PC-3 (cell line): ENCODE data around the gene PWWP2B.

Experiments
- EZH2phosphoT487 ChIP-seq: fragments of 300-600 bp; sonication (generic); IDR thresholded peaks from 2 replicates; pipeline ENCODE4 v1.6.1; 2018; ENCODE audit warnings: mild to moderate bottlenecking, antibody characterized with exemption, low read length, borderline replicate concordance
- TF ChIP-seq, protein P1 (sequence below): fragments of 300-600 bp; sonication (generic); conservative IDR thresholded peaks from 2 replicates; pipeline ENCODE4 v1.5.1; 2017; ENCODE audit warnings: antibody characterized with exemption, low read depth, mild to moderate bottlenecking, low read length

DNA sequence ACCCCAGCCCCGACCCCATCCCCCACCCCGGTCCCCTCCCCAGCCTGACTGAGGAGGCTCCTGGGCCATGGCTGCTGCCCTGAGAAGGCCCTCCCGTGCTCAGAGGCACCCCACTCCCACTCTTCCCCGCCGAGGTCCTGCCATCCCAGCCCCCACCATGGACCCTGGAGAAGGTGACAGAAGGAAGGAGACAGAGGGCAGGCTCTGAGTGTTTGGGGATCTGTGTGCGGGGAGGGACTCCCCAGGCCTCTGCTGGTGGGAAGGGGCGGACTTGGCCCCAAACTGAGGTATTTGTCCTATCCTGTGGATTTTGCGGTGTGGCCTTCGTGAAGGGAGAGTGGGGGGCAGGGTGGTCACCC is 53.4 kb downstream of the PWWP2B start:
- TF ChIP-seq, protein P1, sequence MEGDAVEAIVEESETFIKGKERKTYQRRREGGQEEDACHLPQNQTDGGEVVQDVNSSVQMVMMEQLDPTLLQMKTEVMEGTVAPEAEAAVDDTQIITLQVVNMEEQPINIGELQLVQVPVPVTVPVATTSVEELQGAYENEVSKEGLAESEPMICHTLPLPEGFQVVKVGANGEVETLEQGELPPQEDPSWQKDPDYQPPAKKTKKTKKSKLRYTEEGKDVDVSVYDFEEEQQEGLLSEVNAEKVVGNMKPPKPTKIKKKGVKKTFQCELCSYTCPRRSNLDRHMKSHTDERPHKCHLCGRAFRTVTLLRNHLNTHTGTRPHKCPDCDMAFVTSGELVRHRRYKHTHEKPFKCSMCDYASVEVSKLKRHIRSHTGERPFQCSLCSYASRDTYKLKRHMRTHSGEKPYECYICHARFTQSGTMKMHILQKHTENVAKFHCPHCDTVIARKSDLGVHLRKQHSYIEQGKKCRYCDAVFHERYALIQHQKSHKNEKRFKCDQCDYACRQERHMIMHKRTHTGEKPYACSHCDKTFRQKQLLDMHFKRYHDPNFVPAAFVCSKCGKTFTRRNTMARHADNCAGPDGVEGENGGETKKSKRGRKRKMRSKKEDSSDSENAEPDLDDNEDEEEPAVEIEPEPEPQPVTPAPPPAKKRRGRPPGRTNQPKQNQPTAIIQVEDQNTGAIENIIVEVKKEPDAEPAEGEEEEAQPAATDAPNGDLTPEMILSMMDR = no peak
- TF ChIP-seq EZH2phosphoT487 = no peak
